ENCODE data around the gene GNB1. TPM values are rescaled to one million over a fixed set of nuclear protein-coding genes. Genes with fewer than 3 reads are reported as not detected.

GNB1 gene
- total RNA-seq, 1 donor from 2014 or later, result 159 TPM

GRCh38 chr1:1925437-1926345 lies 34.8 kb upstream of the GNB1 start:
- DNase-seq (ENCODE audit: extremely low spot score in 2 of 2), result no peak
- Histone ChIP-seq H3K4me3 (no peak overlapping the region), H3K4me1 (no peaks in the 10 kb centered on the region), H3K9me3 (no peaks in the 10 kb centered on the region), H3K27ac (no peak overlapping the region), H3K27me3 (no peaks in the 10 kb centered on the region), H3K36me3 (no peaks in the 10 kb centered on the region)
- TF ChIP-seq CTCF (IDR thresholded peaks at IDR 0.05), result no peak
- no peak for TF ChIP-seq POLR2AphosphoS5 (IDR thresholded peaks at IDR 0.05; ENCODE audit: insufficient read depth in 1 of 2, low read depth in 1 of 2)
- TF ChIP-seq POLR2A (IDR thresholded peaks at IDR 0.05), result no peak
- intact Hi-C loops (cut with DNase I), result no loop called here

GRCh38 chr1:1924849-1925248 lies 34.0 kb upstream of the GNB1 start:
- intact Hi-C loops (cut with DNase I), result no loop called here
- H3K4me1 ChIP-seq, result peaks cover 1% of the 10 kb centered on the region
- no peaks in the 10 kb centered on the region for H3K36me3 ChIP-seq
- H3K4me3 ChIP-seq, result no peak overlapping the region
- no peak for TF ChIP-seq POLR2A (IDR thresholded peaks at IDR 0.05)
- no peaks in the 10 kb centered on the region for H3K9me3 ChIP-seq
- no peak overlapping the region for H3K27ac ChIP-seq
- H3K27me3 ChIP-seq, result no peaks in the 10 kb centered on the region
- no peak for DNase-seq (ENCODE audit: extremely low spot score in 2 of 2)

GRCh38 chr1:1924386-1924785 lies 33.5 kb upstream of the GNB1 start:
- H3K27ac ChIP-seq, result no peak overlapping the region
- intact Hi-C loops (cut with DNase I), result no loop called here
- H3K36me3 ChIP-seq, result no peaks in the 10 kb centered on the region
- no peaks in the 10 kb centered on the region for H3K27me3 ChIP-seq
- no peak overlapping the region for H3K4me3 ChIP-seq
- no peak for TF ChIP-seq POLR2AphosphoS5 (IDR thresholded peaks at IDR 0.05; ENCODE audit: insufficient read depth in 1 of 2, low read depth in 1 of 2)
- TF ChIP-seq POLR2A (IDR thresholded peaks at IDR 0.05), result no peak
- TF ChIP-seq CTCF (IDR thresholded peaks at IDR 0.05), result no peak
- no peaks in the 10 kb centered on the region for H3K9me3 ChIP-seq
- H3K4me1 ChIP-seq, result peaks cover 6% of the 10 kb centered on the region
- DNase-seq (ENCODE audit: extremely low spot score in 2 of 2), result no peak

GRCh38 chr1:1922956-1923833 lies 32.3 kb upstream of the GNB1 start:
- intact Hi-C loops (cut with DNase I), result no loop called here
- no peak for DNase-seq (ENCODE audit: extremely low spot score in 2 of 2)
- TF ChIP-seq CTCF (IDR thresholded peaks at IDR 0.05) (no peak), POLR2AphosphoS5 (IDR thresholded peaks at IDR 0.05; ENCODE audit: insufficient read depth in 1 of 2, low read depth in 1 of 2) (no peak), POLR2A (IDR thresholded peaks at IDR 0.05) (no peak)

GRCh38 chr1:1922702-1922955 lies 31.7 kb upstream of the GNB1 start:
- Histone ChIP-seq H3K9me3 (no peaks in the 10 kb centered on the region), H3K4me1 (peaks cover 21% of the 10 kb centered on the region), H3K27me3 (no peaks in the 10 kb centered on the region), H3K36me3 (no peaks in the 10 kb centered on the region), H3K27ac (no peak overlapping the region), H3K4me3 (no peak overlapping the region)
- intact Hi-C loops (cut with DNase I), result no loop called here
- no peak for DNase-seq (ENCODE audit: extremely low spot score in 2 of 2)
- no peak for TF ChIP-seq CTCF (IDR thresholded peaks at IDR 0.05)
- no peak for TF ChIP-seq POLR2AphosphoS5 (IDR thresholded peaks at IDR 0.05; ENCODE audit: insufficient read depth in 1 of 2, low read depth in 1 of 2)
- no peak for TF ChIP-seq POLR2A (IDR thresholded peaks at IDR 0.05)

More at GRCh38 chr1:1922956-1923833, 32.3 kb upstream of the GNB1 start:
- Histone ChIP-seq H3K9me3 (no peaks in the 10 kb centered on the region), H3K36me3 (no peaks in the 10 kb centered on the region), H3K4me3 (no peak overlapping the region), H3K27ac (no peak overlapping the region), H3K4me1 (peaks cover 17% of the 10 kb centered on the region), H3K27me3 (no peaks in the 10 kb centered on the region)

Measured in vagina (tissue), 2 donors.